ENCODE data around the gene DHRS13.

GRCh38 chr17:28861393-28862203 is 41.3 kb downstream of the DHRS13 start:
- TF ChIP-seq CTCF (IDR thresholded peaks at IDR 0.05; ENCODE audit: low read length) (no peak), EZH2 (optimal IDR thresholded peaks at IDR 0.05; ENCODE audit: low read depth, low read length) (no peak)

All from MM.1S (cell line).